Measurements from ENCODE around the gene SPATA20. TPM values are rescaled to one million over a fixed set of nuclear protein-coding genes. Genes with fewer than 3 reads are reported as not detected.

The SPATA20 gene
- total and polyA plus RNA-seq, 2 donors (not counting 3 experiments of a cell fraction or from before 2014, with no cell fraction given): 42.3 to 51.5 TPM

- BruUV-seq (replicated peaks): no TSS peak
- POLR2A ChIA-PET: no interaction called here
- dilution Hi-C loops (cut with MboI; ENCODE audit: extremely low pct_ligation_motif_present, low sequenced_read_pairs) (no loop called here), intact Hi-C loops (cut with micrococcal nuclease) (loop anchor here (5.0 kb wide), 1 partner anchor 42 kb away; the partner anchor contains the start of gene CACNA1G)
- Histone ChIP-seq H3K4me1 (ENCODE audit: control insufficient read depth, extremely low read depth, insufficient read depth, low read length) (peaks cover 13% of the 10 kb centered on the region), H3K9me1 (replicated peaks; ENCODE audit: control insufficient read depth, extremely low read depth, insufficient read depth, low read length) (no peaks in the 10 kb centered on the region), H3K9me3 (replicated peaks; ENCODE audit: control insufficient read depth, insufficient read depth, low read length) (no peaks in the 10 kb centered on the region), H3K4me2 (ENCODE audit: insufficient read depth, low read length) (no peak overlapping the region), H3K9ac (replicated peaks; ENCODE audit: extremely low read depth, insufficient read depth, low read length) (no peak overlapping the region), H3K27ac (ENCODE audit: insufficient read depth, low read depth, low read length) (no peak overlapping the region), H2AFZ (ENCODE audit: low read depth, low read length) (no peak overlapping the region), H3K79me2 (ENCODE audit: control insufficient read depth, insufficient read depth, low read length) (no peaks in the 10 kb centered on the region), H3K4me3 (replicated peaks in 1 of 3; ENCODE audit: insufficient read depth in 1 of 3, low read depth in 1 of 3, low read length in 3 of 3) (no peak overlapping the region), H3K36me3 (ENCODE audit: control insufficient read depth in 2 of 2, extremely low read depth in 1 of 2, insufficient read depth in 2 of 2, low read length in 2 of 2) (no peaks in the 10 kb centered on the region), H3K27me3 (ENCODE audit: control insufficient read depth in 2 of 2, insufficient read depth in 2 of 2, low read length in 2 of 2) (peaks cover 2 to 3% of the 10 kb centered on the region in 2 experiments), H4K20me1 (replicated peaks; ENCODE audit: control insufficient read depth, extremely low read depth, insufficient read depth, low read length) (no peaks in the 10 kb centered on the region)
- DNase-seq (ENCODE audit: low read depth, low spot score): peak; percentile 88
- CTCF ChIA-PET: interaction anchor here (1.1 to 2.9 kb wide), 4 partner anchors 15 to 90 kb away, joined by 3 to 22 read pairs (median 8); no protein-coding TSS in a partner anchor
- no peak for TF ChIP-seq FOS (IDR thresholded peaks at IDR 0.05; ENCODE audit: borderline replicate concordance, insufficient read depth, low read length)
- TF ChIP-seq POLR2AphosphoS5 (IDR thresholded peaks at IDR 0.05; ENCODE audit: insufficient read depth, low read depth, low read length): peak; percentile 55
- peak; percentile 70 for FAIRE-seq
These were observed 57.5 kb downstream of the SPATA20 start for GRCh38 chr17:50604513-50604912.

GRCh38 chr17:50605429-50605828 lies 58.5 kb downstream of the SPATA20 start:
- BruUV-seq (replicated peaks): no TSS peak
- H4K20me1 ChIP-seq (replicated peaks; ENCODE audit: control insufficient read depth, extremely low read depth, insufficient read depth, low read length): no peaks in the 10 kb centered on the region
- intact Hi-C loops (cut with micrococcal nuclease): no loop called here
- no peak overlapping the region for H3K4me2 ChIP-seq (ENCODE audit: insufficient read depth, low read length)
- ChIA-PET POLR2A (no interaction called here), CTCF (interaction anchor here (0.7 to 2.9 kb wide), 5 partner anchors 13 to 55 kb away, joined by 3 to 22 read pairs (median 3); partner anchors contain the start of gene CACNA1G)
- peaks cover 2 to 3% of the 10 kb centered on the region in 2 experiments for H3K27me3 ChIP-seq (ENCODE audit: control insufficient read depth in 2 of 2, insufficient read depth in 2 of 2, low read length in 2 of 2)
- H3K36me3 ChIP-seq (ENCODE audit: control insufficient read depth in 2 of 2, extremely low read depth in 1 of 2, insufficient read depth in 2 of 2, low read length in 2 of 2): no peaks in the 10 kb centered on the region
- H3K4me1 ChIP-seq (ENCODE audit: control insufficient read depth, extremely low read depth, insufficient read depth, low read length): peaks cover 13% of the 10 kb centered on the region
- H3K4me3 ChIP-seq (replicated peaks in 1 of 3; ENCODE audit: insufficient read depth in 1 of 3, low read depth in 1 of 3, low read length in 3 of 3): no peak overlapping the region
- dilution Hi-C loops (cut with MboI; ENCODE audit: extremely low pct_ligation_motif_present, low sequenced_read_pairs): no loop called here
- H3K9me3 ChIP-seq (replicated peaks; ENCODE audit: control insufficient read depth, insufficient read depth, low read length): no peaks in the 10 kb centered on the region
- TF ChIP-seq EZH2 (IDR thresholded peaks at IDR 0.05; ENCODE audit: borderline replicate concordance, low read depth, low read length, severe bottlenecking): peak; percentile 57
- no peak for TF ChIP-seq POLR2AphosphoS5 (IDR thresholded peaks at IDR 0.05; ENCODE audit: insufficient read depth, low read depth, low read length)
- no peak overlapping the region for H3K27ac ChIP-seq (ENCODE audit: insufficient read depth, low read depth, low read length)
- DNase-seq (ENCODE audit: low read depth, low spot score) (no peak), FAIRE-seq (peak; percentile 26)
- no peaks in the 10 kb centered on the region for H3K79me2 ChIP-seq (ENCODE audit: control insufficient read depth, insufficient read depth, low read length)
- H3K9ac ChIP-seq (replicated peaks; ENCODE audit: extremely low read depth, insufficient read depth, low read length): no peak overlapping the region
- no peak overlapping the region for H2AFZ ChIP-seq (ENCODE audit: low read depth, low read length)
- no peaks in the 10 kb centered on the region for H3K9me1 ChIP-seq (replicated peaks; ENCODE audit: control insufficient read depth, extremely low read depth, insufficient read depth, low read length)

Other genes starting within 250 kb of the SPATA20 start
- 26.6 and 29.9 TPM in 2 replicates for gene XYLT2, start 201.0 kb upstream of the SPATA20 start, total RNA-seq
- gene XYLT2, start 201.0 kb upstream of the SPATA20 start, polyA plus RNA-seq: 19.1 and 24.0 TPM in 2 replicates
- gene MRPL27, start 174.0 kb upstream of the SPATA20 start, total RNA-seq: 72.2 and 76.2 TPM in 2 replicates
- gene MRPL27, start 174.0 kb upstream of the SPATA20 start, polyA plus RNA-seq: 119 and 158 TPM in 2 replicates
- gene EME1, start 173.9 kb upstream of the SPATA20 start, total RNA-seq: 7.3 and 9.1 TPM in 2 replicates
- 4.3 and 5.6 TPM in 2 replicates for gene EME1, start 173.9 kb upstream of the SPATA20 start, polyA plus RNA-seq
- gene LRRC59, start 149.7 kb upstream of the SPATA20 start, total RNA-seq: 179 and 183 TPM in 2 replicates
- gene LRRC59, start 149.7 kb upstream of the SPATA20 start, polyA plus RNA-seq: 88.3 and 93.9 TPM in 2 replicates
- 24.6 and 37.2 TPM in 2 replicates for gene ACSF2, start 121.0 kb upstream of the SPATA20 start, total RNA-seq
- 30.4 and 33.2 TPM in 2 replicates for gene ACSF2, start 121.0 kb upstream of the SPATA20 start, polyA plus RNA-seq
- not detected in 2 replicates for gene CHAD, start 78.3 kb upstream of the SPATA20 start, total RNA-seq
- not detected in 2 replicates for gene CHAD, start 78.3 kb upstream of the SPATA20 start, polyA plus RNA-seq
- 33.1 and 35.5 TPM in 2 replicates for gene RSAD1, start 68.3 kb upstream of the SPATA20 start, total RNA-seq
- 18.4 and 20.3 TPM in 2 replicates for gene RSAD1, start 68.3 kb upstream of the SPATA20 start, polyA plus RNA-seq
- 0.25 and 0.66 TPM in 2 replicates for gene MYCBPAP, start 38.7 kb upstream of the SPATA20 start, total RNA-seq
- 0.05 and 0.40 TPM in 2 replicates for gene MYCBPAP, start 38.7 kb upstream of the SPATA20 start, polyA plus RNA-seq
- gene EPN3, start 14.4 kb upstream of the SPATA20 start, total RNA-seq: not detected in 2 replicates
- not detected in 2 replicates for gene EPN3, start 14.4 kb upstream of the SPATA20 start, polyA plus RNA-seq
- gene CACNA1G, start 13.5 kb downstream of the SPATA20 start, total RNA-seq: not detected in 2 replicates
- gene CACNA1G, start 13.5 kb downstream of the SPATA20 start, polyA plus RNA-seq: not detected in 2 replicates
- gene ABCC3, start 87.7 kb downstream of the SPATA20 start, total RNA-seq: 1.1 and 2.1 TPM in 2 replicates
- gene ABCC3, start 87.7 kb downstream of the SPATA20 start, polyA plus RNA-seq: 2.6 and 4.2 TPM in 2 replicates
- 55.0 and 56.0 TPM in 2 replicates for gene ANKRD40, start 160.7 kb downstream of the SPATA20 start, total RNA-seq
- 24.3 and 24.5 TPM in 2 replicates for gene ANKRD40, start 160.7 kb downstream of the SPATA20 start, polyA plus RNA-seq
- 111 and 113 TPM in 2 replicates for gene LUC7L3, start 172.4 kb downstream of the SPATA20 start, total RNA-seq
- gene LUC7L3, start 172.4 kb downstream of the SPATA20 start, polyA plus RNA-seq: 42.3 and 70.9 TPM in 2 replicates
- gene ANKRD40CL, start 220.3 kb downstream of the SPATA20 start, total RNA-seq: not detected in 2 replicates
- gene ANKRD40CL, start 220.3 kb downstream of the SPATA20 start, polyA plus RNA-seq: not detected in 2 replicates

All from endothelial cell of umbilical vein (primary cell).